Activated naive CD4-positive, alpha-beta T cell treated with Interleukin-2 at 50 U/mL for 16 hours (primary cell): ENCODE results near the gene PLEKHA3.
"Not testable (repeated sequence)": the region's sequence is repeated elsewhere in the genome, so short reads cannot be mapped to it uniquely, and the experiment has no call there.

Source experiments
- DNase-seq: peaks from one replicate; pipeline ENCODE4 v3.0.0-alpha.2; 2020

Gene PLEKHA3

GRCh38 chr2:178480227-178481181 is at the start of gene PLEKHA3:
Gene PLEKHA3 (plus strand): TSS chr2:178480457. CDS start chr2:178480870, 413 bp downstream.
- peak; percentile 77 for DNase-seq

GRCh38 chr2:178436662-178437061 is 43.6 kb upstream of the PLEKHA3 start:
- DNase-seq, result no peak

GRCh38 chr2:178441426-178441825 is 38.8 kb upstream of the PLEKHA3 start:
- DNase-seq, result no peak

- no peak for DNase-seq
Observed at GRCh38 chr2:178448968-178449661, 31.1 kb upstream of the PLEKHA3 start.

GRCh38 chr2:178449700-178450523 is 30.3 kb upstream of the PLEKHA3 start:
- no peak for DNase-seq

- no peak for DNase-seq
Observed at GRCh38 chr2:178450524-178450773, 29.8 kb upstream of the PLEKHA3 start.

- DNase-seq, result peak; percentile 96
Observed at GRCh38 chr2:178450774-178451525, 29.3 kb upstream of the PLEKHA3 start, which contains the start of the genes PJVK and PRKRA. Gene PJVK (plus strand): TSS chr2:178451378. CDS start chr2:178453410, 2,032 bp downstream. Gene PRKRA (minus strand): TSS chr2:178451175. CDS start chr2:178451030, 145 bp downstream.

- DNase-seq, result no peak
Observed at GRCh38 chr2:178452334-178452733, 27.9 kb upstream of the PLEKHA3 start.

- no peak for DNase-seq
Observed at GRCh38 chr2:178452870-178453269, 27.4 kb upstream of the PLEKHA3 start.

- no peak for DNase-seq
Observed at GRCh38 chr2:178455947-178456346, 24.3 kb upstream of the PLEKHA3 start.

GRCh38 chr2:178457390-178457886 is 22.8 kb upstream of the PLEKHA3 start:
- DNase-seq, result no peak

GRCh38 chr2:178469219-178469849 is 10.9 kb upstream of the PLEKHA3 start:
- DNase-seq, result no peak

GRCh38 chr2:178471313-178471712 is 8.9 kb upstream of the PLEKHA3 start:
- not testable (repeated sequence) for DNase-seq

GRCh38 chr2:178473373-178473772 is 6.9 kb upstream of the PLEKHA3 start:
- DNase-seq, result no peak

GRCh38 chr2:178473931-178474330 is 6.3 kb upstream of the PLEKHA3 start:
- no peak for DNase-seq

- DNase-seq, result no peak
Observed at GRCh38 chr2:178474560-178474959, 5.7 kb upstream of the PLEKHA3 start.

GRCh38 chr2:178476477-178476876 is 3.8 kb upstream of the PLEKHA3 start:
- DNase-seq, result no peak

- no peak for DNase-seq
Observed at GRCh38 chr2:178477443-178478129, 2.7 kb upstream of the PLEKHA3 start.

GRCh38 chr2:178478130-178478438 is 2.2 kb upstream of the PLEKHA3 start:
- no peak for DNase-seq

- DNase-seq, result peak; percentile 83
Observed at GRCh38 chr2:178478439-178479274, 1.6 kb upstream of the PLEKHA3 start, which contains the start of gene FKBP7. Gene FKBP7 (minus strand): TSS chr2:178478600. CDS start chr2:178478499, 101 bp downstream.
